GM12878 (cell line): ENCODE measurements around the gene CMTM3. TPM values are rescaled to one million over a fixed set of nuclear protein-coding genes. Genes with fewer than 3 reads are reported as not detected.

Experiments used
- ATAC-seq: fragments of 200-7000 bp; cut with Tn5 transposase; 3 replicates; pipeline ENCODE4 v1.9.1; 2020; ENCODE audit warnings: mild to moderate bottlenecking, moderate library complexity
- BruUV-seq: library from RNA; stranded (reverse); fragments of 400-500 nt; replicated peaks from 2 replicates; lab custom pipeline; 2021; lab: Mats Ljungman, UMichigan
- CTCF ChIA-PET: fragments of 300-600 bp; sonication (Branson Sonifier 250); formaldehyde crosslinking; extraction: SDS; loops from one replicate; lab custom pipeline; 2021; ENCODE audit warnings: inconsistent platforms; lab: Yijun Ruan, JAX
- POLR2A ChIA-PET: fragments of 350-600 bp; formaldehyde crosslinking; extraction: SDS; loops from one replicate; lab custom pipeline; 2021; ENCODE audit warnings: inconsistent platforms; lab: Charles Lee
- RAD21 ChIA-PET: fragments of 300-600 bp; sonication (Branson Sonifier 250); formaldehyde crosslinking; loops from one replicate; lab custom pipeline; 2023; ENCODE audit warnings: antibody characterized with exemption; ENCODE audit not compliant: unreplicated experiment; lab: Charles Lee
- SMC1A ChIA-PET: fragments of 300-600 bp; sonication (Branson Sonifier 250); formaldehyde crosslinking; loops from one replicate; lab custom pipeline; 2023; ENCODE audit not compliant: unreplicated experiment, uncharacterized antibody; lab: Charles Lee
- DNase-seq: peaks from one replicate; pipeline ENCODE4 v3.0.0-alpha.2; 2011; ENCODE audit warnings: low read depth, low spot score
- FAIRE-seq: peaks from 3 replicates; lab custom pipeline; 2011; peaks lifted over from hg19 to GRCh38; lab: Jason Lieb, UNC
- H2AFZ ChIP-seq: 2 replicates; pipeline ENCODE4 v1.6.0; 2011; ENCODE audit warnings: low read depth, low read length, control low read depth; ENCODE audit not compliant: control insufficient read depth
- H3K27ac ChIP-seq: 2 replicates; pipeline ENCODE4 v1.5.1; 2011; ENCODE audit warnings: control low read depth; ENCODE audit not compliant: control insufficient read depth, insufficient read depth
- H3K27me3 ChIP-seq, 2 experiments: replicated peaks in 1 of 2; 2 replicates each; pipeline versions ENCODE4 v1.6.0 to v1.6.1; 2011; ENCODE audit warnings: low read length in 1 of 2; ENCODE audit not compliant: control insufficient read depth in 2 of 2, insufficient read depth in 2 of 2
- H3K36me3 ChIP-seq, 2 experiments: 2 replicates each; pipeline ENCODE4 v1.5.1; 2011; ENCODE audit warnings: low read length in 1 of 2; ENCODE audit not compliant: control insufficient read depth in 2 of 2, insufficient read depth in 2 of 2
- H3K4me1 ChIP-seq: 2 replicates; pipeline ENCODE4 v1.6.1; 2011; ENCODE audit warnings: mild to moderate bottlenecking, low read length, moderate library complexity, mixed read lengths; ENCODE audit not compliant: control insufficient read depth, insufficient read depth
- H3K4me2 ChIP-seq: 2 replicates; pipeline ENCODE4 v1.6.0; 2011; ENCODE audit warnings: control low read depth; ENCODE audit not compliant: control insufficient read depth, insufficient read depth
- H3K4me3 ChIP-seq: fragments of 200-600 bp; sonication (generic); 2 replicates; pipeline ENCODE4 v1.5.1; 2016
- H3K79me2 ChIP-seq: 2 replicates; pipeline ENCODE4 v1.6.0; 2011; ENCODE audit warnings: low read length; ENCODE audit not compliant: control insufficient read depth, insufficient read depth
- H3K9ac ChIP-seq: 2 replicates; pipeline ENCODE4 v1.8.0; 2011; ENCODE audit warnings: low read length, control low read depth, mixed read lengths; ENCODE audit not compliant: control insufficient read depth, insufficient read depth
- H3K9me3 ChIP-seq: replicated peaks from 3 replicates; pipeline ENCODE4 v1.5.1; 2011; ENCODE audit warnings: mild to moderate bottlenecking, low read length; ENCODE audit not compliant: control insufficient read depth, insufficient read depth
- H4K20me1 ChIP-seq: 2 replicates; pipeline ENCODE4 v1.6.0; 2011; ENCODE audit not compliant: control insufficient read depth, insufficient read depth
- BHLHE40 ChIP-seq, 2 experiments: fragments of 450-650 bp in 1 of 2; IDR thresholded peaks; 2 replicates each; pipeline ENCODE4 v1.6.1; 2011 to 2017; ENCODE audit warnings: low read depth in 2 of 2, borderline replicate concordance in 1 of 2, improper control_type of control experiment in 1 of 2, low read length in 1 of 2, mild to moderate bottlenecking in 1 of 2
- CHD4 ChIP-seq: fragments of 200-600 bp; sonication (generic); IDR thresholded peaks from 2 replicates; pipeline ENCODE4 v1.6.1; 2016; ENCODE audit warnings: mild to moderate bottlenecking
- DPF2 ChIP-seq: fragments of 450-650 bp; IDR thresholded peaks from 2 replicates; pipeline ENCODE4 v1.6.1; 2017; ENCODE audit warnings: mild to moderate bottlenecking
- IKZF1 ChIP-seq: fragments of 450-650 bp; conservative IDR thresholded peaks from 2 replicates; pipeline ENCODE4 v1.6.1; 2017; ENCODE audit warnings: antibody characterized with exemption, mild to moderate bottlenecking
- MEF2B ChIP-seq: fragments of 450-650 bp; IDR thresholded peaks from 2 replicates; pipeline ENCODE4 v1.6.1; 2018; ENCODE audit warnings: mild to moderate bottlenecking, moderate library complexity; ENCODE audit not compliant: partially characterized antibody, poor library complexity, severe bottlenecking
- NKRF ChIP-seq: fragments of 450-650 bp; conservative IDR thresholded peaks from 2 replicates; pipeline ENCODE4 v1.6.1; 2017; ENCODE audit warnings: mild to moderate bottlenecking, moderate library complexity
- WGBS: methylation state at CpG from one replicate; pipeline ENCODE4 v1.1.6; 2016; ENCODE audit warnings: low lambda C conversion rate; ENCODE audit not compliant: insufficient replicate concordance, insufficient coverage; ENCODE audit errors: missing lambda C conversion rate; 5-methylcytosine and 5-hydroxymethylcytosine counted together
- in situ Hi-C: fragments of 300-500 bp; cut with MboI; formaldehyde crosslinking; loops from 9 replicates; pipeline ENCODE4 v1.14.3; 2018; ENCODE audit warnings: mixed read lengths
- intact Hi-C: fragments of 100-400 bp; cut with micrococcal nuclease; formaldehyde crosslinking; loops from one replicate; pipeline ENCODE4 v1.14.2; 2022; ENCODE audit not compliant: unreplicated experiment
- polyA plus RNA-seq, 11 experiments: library from polyadenylated mRNA; depleted of rRNA in 4 of 11; unstranded in 6 of 11; stranded (reverse) in 5 of 11; fragments of >200 nt; fragmentation: Nextera tagmentation in 4 of 11; fragmentation: Illumina TruSeq in 1 of 11; extraction: Ambion mirVana in 4 of 11; extraction: Trizol in 1 of 11; gene quantifications; 1 replicate in 1 of 11; 2 replicates in 10 of 11; pipeline versions ENCODE4 v1.2.1 to v1.2.3, GENCODE V29; 2011 to 2016; ENCODE audit warnings: inconsistent platforms in 2 of 11, missing spikeins in 2 of 11, low read depth in 1 of 11
- total RNA-seq, 4 experiments: library from RNA; depleted of rRNA in 3 of 4; stranded (reverse); fragments of >200 nt in 3 of 4; fragmentation: Illumina TruSeq in 1 of 4; extraction: Trizol in 1 of 4; gene quantifications; 2 replicates each; pipeline versions ENCODE4 v1.2.1 to v1.2.3, GENCODE V29; 2013 to 2021

CMTM3 gene
- total and polyA plus RNA-seq, 10 of the 15 experiments (the other 5 are each of a cell fraction or from before 2014, with no cell fraction given) = 5.4 to 47.4 (median 28.6) TPM

DNA sequence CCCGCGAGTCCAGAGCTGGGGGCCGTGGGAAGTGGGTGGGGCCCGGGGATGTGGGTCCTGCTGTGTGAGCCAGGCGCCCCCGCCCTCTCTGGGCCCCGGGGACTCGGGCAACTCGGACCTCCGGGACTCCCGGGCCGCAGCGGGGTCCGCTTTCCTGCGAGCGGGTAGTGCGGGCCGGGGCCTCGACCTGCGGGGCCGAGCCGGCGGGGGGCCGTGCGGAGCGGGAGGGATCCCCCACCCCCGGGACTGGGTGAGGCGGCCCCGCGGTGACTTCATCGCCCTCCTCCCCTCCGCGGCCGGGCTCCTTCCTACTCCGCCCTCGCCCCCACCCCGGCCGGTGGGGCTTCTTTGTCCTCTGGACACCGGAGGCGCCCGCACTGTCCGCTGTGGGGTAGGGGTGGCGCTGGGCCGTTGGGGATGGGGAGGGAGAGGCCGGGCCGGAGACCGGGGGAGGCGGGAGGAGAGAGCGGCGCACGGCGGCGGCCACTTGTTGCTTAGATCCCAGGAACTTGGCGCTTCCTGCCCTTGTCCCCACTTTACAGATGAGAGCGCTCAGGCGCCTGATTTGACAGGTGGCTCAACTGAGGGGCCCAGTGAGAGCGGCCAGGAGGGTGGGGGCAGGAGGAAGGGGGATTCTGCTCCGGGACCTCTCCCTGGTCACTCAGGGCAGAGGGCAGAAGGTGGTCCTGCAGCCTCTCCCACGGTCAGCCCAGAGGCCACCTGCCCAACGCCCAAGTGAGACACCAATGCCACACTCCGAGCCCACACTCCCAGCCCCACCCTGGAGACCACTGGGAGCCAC lies 874 bp downstream of the CMTM3 start:
- CTCF ChIA-PET = interaction anchor here (0.7 to 1.6 kb wide), 5 partner anchors 41 to 870 kb away, joined by 3 to 5 read pairs (median 3); no protein-coding TSS in a partner anchor
- Histone ChIP-seq H3K4me1 (peaks cover 17% of the 10 kb centered on the region), H3K9ac (peak overlapping the region; percentile 53; the same call in 1 of the 2 replicates), H3K27ac (peak overlapping the region; percentile 32; the same call in 1 of the 2 replicates), H3K79me2 (no peaks in the 10 kb centered on the region), H3K36me3 (peaks cover 0 to 10% of the 10 kb centered on the region in 2 experiments; a peak in 2 of 4 replicates), H4K20me1 (no peaks in the 10 kb centered on the region), H2AFZ (peak overlapping the region; percentile 47; the same call in 1 of the 2 replicates), H3K4me2 (peak overlapping the region; percentile 81), H3K27me3 (no peaks in the 10 kb centered on the region), H3K9me3 (peaks cover 14% of the 10 kb centered on the region; the same call in 2 of the 3 replicates), H3K4me3 (peak overlapping the region; percentile 72)
- BruUV-seq = no TSS peak
- SMC1A ChIA-PET = interaction anchor here (1.8 to 2.0 kb wide), 2 partner anchors 12 to 51 kb away, joined by 4 to 5 read pairs; no protein-coding TSS in a partner anchor
- TF ChIP-seq BHLHE40 (IDR thresholded peaks at IDR 0.05; ENCODE audit: borderline replicate concordance in 1 of 2, low read depth in 2 of 2, low read length in 1 of 2) = peak in 1 of 2 experiments; percentile 4; a peak in 1 of 4 replicates
- 0 out of 2 replicates have a peak, but pooled peaks have one; percentile 12 for TF ChIP-seq NKRF
- peak; percentile 21 for TF ChIP-seq MEF2B
- no peak for TF ChIP-seq CHD4
- TF ChIP-seq IKZF1 = peak; percentile 58; the same call in 1 of the 2 replicates
- TF ChIP-seq DPF2 = 0 out of 2 replicates have a peak, but pooled peaks have one; percentile 15
- no peak for DNase-seq
- RAD21 ChIA-PET = no interaction called here
- POLR2A ChIA-PET = no interaction called here
- intact Hi-C loops = loop anchor here (1.0 to 5.0 kb wide), 3 partner anchors 53 to 199 kb away; partner anchors contain the start of genes CKLF and TK2
- FAIRE-seq = no peak
- peak; percentile 40 for ATAC-seq
- in situ Hi-C loops = no loop called here
- under 1% methylated on average over 37 of the region's 61 CpGs for WGBS
